Breast epithelium (tissue), 3 donors: Measurements from ENCODE around the gene MSH3.

Experiments
- POLR2A ChIP-seq: fragments of 450-650 bp; IDR thresholded peaks from one replicate; pipeline ENCODE4 v1.6.1; 2016; ENCODE audit warnings: antibody characterized with exemption, mild to moderate bottlenecking, moderate library complexity
- POLR2AphosphoS5 ChIP-seq, 3 donors: sonication (generic); formaldehyde crosslinking; IDR thresholded peaks; one replicate each; pipeline ENCODE4 v1.6.1; 2017; ENCODE audit warnings: antibody characterized with exemption in 3 of 3
- TF ChIP-seq, protein P1 (sequence below), 3 donors: fragments of 450-650 bp; IDR thresholded peaks; one replicate each; pipeline ENCODE4 v1.5.1; 2016 to 2017; ENCODE audit warnings: antibody characterized with exemption in 3 of 3, mild to moderate bottlenecking in 3 of 3, moderate library complexity in 3 of 3

- no peak for TF ChIP-seq POLR2AphosphoS5 (IDR thresholded peaks at IDR 0.05)
- no peak for TF ChIP-seq POLR2A
- TF ChIP-seq, protein P1, sequence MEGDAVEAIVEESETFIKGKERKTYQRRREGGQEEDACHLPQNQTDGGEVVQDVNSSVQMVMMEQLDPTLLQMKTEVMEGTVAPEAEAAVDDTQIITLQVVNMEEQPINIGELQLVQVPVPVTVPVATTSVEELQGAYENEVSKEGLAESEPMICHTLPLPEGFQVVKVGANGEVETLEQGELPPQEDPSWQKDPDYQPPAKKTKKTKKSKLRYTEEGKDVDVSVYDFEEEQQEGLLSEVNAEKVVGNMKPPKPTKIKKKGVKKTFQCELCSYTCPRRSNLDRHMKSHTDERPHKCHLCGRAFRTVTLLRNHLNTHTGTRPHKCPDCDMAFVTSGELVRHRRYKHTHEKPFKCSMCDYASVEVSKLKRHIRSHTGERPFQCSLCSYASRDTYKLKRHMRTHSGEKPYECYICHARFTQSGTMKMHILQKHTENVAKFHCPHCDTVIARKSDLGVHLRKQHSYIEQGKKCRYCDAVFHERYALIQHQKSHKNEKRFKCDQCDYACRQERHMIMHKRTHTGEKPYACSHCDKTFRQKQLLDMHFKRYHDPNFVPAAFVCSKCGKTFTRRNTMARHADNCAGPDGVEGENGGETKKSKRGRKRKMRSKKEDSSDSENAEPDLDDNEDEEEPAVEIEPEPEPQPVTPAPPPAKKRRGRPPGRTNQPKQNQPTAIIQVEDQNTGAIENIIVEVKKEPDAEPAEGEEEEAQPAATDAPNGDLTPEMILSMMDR (IDR thresholded peaks at IDR 0.05), result no peak
These were observed 138.9 kb downstream of the MSH3 start for GRCh38 chr5:80793354-80793753.
